RWPE1 (cell line): ENCODE results near the gene CHRNG.

Experiments
- CTCF ChIA-PET: fragments of 350-600 bp; sonication (Branson Sonifier 250); formaldehyde crosslinking; extraction: SDS; loops from one replicate; lab custom pipeline; 2021; lab: Yijun Ruan, JAX
- POLR2A ChIA-PET: fragments of 400-600 bp; formaldehyde crosslinking; extraction: SDS; loops from one replicate; lab custom pipeline; 2020; ENCODE audit warnings: antibody characterized with exemption; ENCODE audit not compliant: low non-redundant PET; lab: Yijun Ruan, JAX
- DNase-seq: peaks from one replicate; pipeline ENCODE4 v3.0.0; 2012; ENCODE audit warnings: low spot score
- H3K27ac ChIP-seq: fragments of 450-650 bp; 2 replicates; pipeline ENCODE4 v1.5.1; 2017
- TF ChIP-seq, protein P1 (sequence below): fragments of 450-650 bp; conservative IDR thresholded peaks from 2 replicates; pipeline ENCODE4 v1.5.1; 2017; ENCODE audit warnings: low read depth, mild to moderate bottlenecking

The CHRNG gene

DNA sequence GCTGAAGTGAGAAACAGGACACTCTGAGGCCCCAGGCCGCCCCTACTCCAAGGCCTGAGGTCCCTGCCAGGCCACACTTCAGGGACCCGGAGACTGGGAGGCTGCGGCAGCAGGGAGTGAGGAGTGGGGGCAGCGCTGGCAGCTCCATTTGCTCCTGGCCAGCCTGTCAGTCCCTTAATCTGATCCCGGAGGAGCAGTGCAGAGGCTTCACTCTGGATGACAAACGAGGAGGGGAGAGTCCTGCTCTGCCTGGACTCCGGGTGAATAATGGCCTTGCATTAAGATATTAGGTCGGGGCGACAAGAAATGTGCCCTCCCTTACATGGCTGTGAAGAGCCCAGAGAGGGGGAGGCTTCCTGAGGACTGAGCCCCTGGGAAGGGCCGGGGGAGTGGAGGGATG is 33.6 kb upstream of the CHRNG start:
- POLR2A ChIA-PET = no interaction called here
- CTCF ChIA-PET = interaction anchor here (0.7 kb wide), 1 partner anchor 18 kb away, joined by 3 read pairs; no protein-coding TSS in a partner anchor
- TF ChIP-seq, protein P1, sequence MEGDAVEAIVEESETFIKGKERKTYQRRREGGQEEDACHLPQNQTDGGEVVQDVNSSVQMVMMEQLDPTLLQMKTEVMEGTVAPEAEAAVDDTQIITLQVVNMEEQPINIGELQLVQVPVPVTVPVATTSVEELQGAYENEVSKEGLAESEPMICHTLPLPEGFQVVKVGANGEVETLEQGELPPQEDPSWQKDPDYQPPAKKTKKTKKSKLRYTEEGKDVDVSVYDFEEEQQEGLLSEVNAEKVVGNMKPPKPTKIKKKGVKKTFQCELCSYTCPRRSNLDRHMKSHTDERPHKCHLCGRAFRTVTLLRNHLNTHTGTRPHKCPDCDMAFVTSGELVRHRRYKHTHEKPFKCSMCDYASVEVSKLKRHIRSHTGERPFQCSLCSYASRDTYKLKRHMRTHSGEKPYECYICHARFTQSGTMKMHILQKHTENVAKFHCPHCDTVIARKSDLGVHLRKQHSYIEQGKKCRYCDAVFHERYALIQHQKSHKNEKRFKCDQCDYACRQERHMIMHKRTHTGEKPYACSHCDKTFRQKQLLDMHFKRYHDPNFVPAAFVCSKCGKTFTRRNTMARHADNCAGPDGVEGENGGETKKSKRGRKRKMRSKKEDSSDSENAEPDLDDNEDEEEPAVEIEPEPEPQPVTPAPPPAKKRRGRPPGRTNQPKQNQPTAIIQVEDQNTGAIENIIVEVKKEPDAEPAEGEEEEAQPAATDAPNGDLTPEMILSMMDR = no peak
- H3K27ac ChIP-seq = no peak overlapping the region
- no peak for DNase-seq

- ChIA-PET POLR2A (no interaction called here), CTCF (interaction anchor here (1.8 kb wide), 1 partner anchor 15 kb away, joined by 4 read pairs; no protein-coding TSS in a partner anchor)
- no peak overlapping the region for H3K27ac ChIP-seq
- no peak for DNase-seq
- TF ChIP-seq, protein P1 = no peak
Measured at GRCh38 chr2:232506709-232507108, 32.8 kb upstream of the CHRNG start.

DNA sequence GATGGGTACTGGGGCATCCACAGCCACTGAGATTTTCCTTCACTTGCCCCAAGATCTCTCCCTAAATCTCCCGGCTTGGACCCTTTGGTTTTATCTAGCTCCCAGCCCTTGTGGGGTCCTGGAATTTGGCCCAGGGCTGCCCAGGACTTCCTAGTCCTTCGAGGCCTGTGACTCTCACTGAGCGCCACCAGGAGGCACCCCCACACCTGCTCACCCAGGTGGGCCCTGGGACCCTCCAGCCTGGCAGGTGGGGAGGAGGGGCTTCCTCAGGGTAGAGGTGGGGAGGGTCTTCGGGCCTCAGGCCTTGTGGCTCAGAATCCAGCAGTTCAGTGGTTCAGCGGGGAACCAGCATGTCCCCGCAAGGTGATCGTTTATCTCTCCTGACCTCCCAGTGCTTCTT is 31.2 kb upstream of the CHRNG start:
- no peak for DNase-seq
- TF ChIP-seq, protein P1 = no peak
- H3K27ac ChIP-seq = no peak overlapping the region
- ChIA-PET CTCF (interaction anchor here (0.7 to 1.8 kb wide), 2 partner anchors 14 to 607 kb away, joined by 4 to 6 read pairs; no protein-coding TSS in a partner anchor), POLR2A (no interaction called here)

DNA sequence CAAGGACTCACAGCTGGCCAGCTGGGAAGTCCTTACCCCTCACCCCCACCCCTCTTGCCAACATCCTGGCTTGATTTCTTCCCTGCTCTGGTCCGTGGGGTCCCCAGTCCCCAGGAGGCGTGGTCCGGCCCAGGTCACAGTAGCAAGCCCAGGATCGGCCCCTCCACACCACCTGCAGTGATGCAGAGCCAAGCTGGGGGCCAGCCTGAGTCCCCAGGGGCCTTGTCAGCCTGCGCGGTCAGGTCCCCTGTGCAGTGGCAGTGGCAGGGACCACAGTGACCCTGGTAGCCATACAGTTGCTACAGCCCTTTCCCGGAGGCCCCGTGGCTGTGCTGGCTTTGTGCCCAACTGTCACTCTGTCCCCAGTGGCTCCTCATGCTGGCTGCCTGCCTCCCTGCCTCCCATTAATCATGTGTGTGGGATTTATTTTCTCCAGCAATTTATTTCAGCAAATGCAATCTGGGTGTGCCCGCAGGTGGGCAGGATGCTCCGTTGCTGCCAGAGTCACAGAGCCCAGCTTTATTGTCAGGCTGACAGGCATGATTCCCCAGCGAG is 28.1 kb upstream of the CHRNG start:
- no peak for DNase-seq
- ChIA-PET CTCF (interaction anchor here (1.0 to 2.9 kb wide), 2 partner anchors 11 to 67 kb away, joined by 3 to 12 read pairs; no protein-coding TSS in a partner anchor), POLR2A (no interaction called here)
- TF ChIP-seq, protein P1 = no peak
- H3K27ac ChIP-seq = no peak overlapping the region

DNA sequence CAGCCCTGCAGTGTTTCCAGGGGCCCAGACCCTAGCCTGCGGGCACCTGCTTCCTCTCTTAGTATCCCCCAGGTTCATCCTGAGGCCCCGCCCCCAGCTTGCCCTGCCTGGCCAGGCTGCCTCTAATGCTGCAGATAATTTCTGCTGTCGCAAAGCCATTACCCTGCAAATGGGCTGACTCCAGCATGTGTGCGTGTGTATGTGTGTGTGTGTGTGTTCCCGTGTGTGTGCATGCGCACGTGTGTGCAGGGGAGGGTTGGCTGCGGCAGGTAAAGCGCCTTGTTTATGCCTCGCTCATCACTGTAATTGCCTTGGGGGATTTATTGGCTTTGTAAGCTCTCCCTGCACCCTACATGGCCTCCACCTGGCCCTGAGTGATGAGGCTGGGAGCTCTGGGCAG is 26.9 kb upstream of the CHRNG start:
- TF ChIP-seq, protein P1 = no peak
- H3K27ac ChIP-seq = no peak overlapping the region
- DNase-seq = no peak
- POLR2A ChIA-PET = no interaction called here
- CTCF ChIA-PET = interaction anchor here (0.6 to 2.9 kb wide), 2 partner anchors 9 to 57 kb away, joined by 4 to 12 read pairs; no protein-coding TSS in a partner anchor

GRCh38 chr2:232513353-232513752 is 26.1 kb upstream of the CHRNG start:
- no peak overlapping the region for H3K27ac ChIP-seq
- POLR2A ChIA-PET = no interaction called here
- TF ChIP-seq, protein P1 = no peak
- CTCF ChIA-PET = interaction anchor here (0.7 to 2.9 kb wide), 2 partner anchors 9 to 282 kb away, joined by 3 to 12 read pairs; no protein-coding TSS in a partner anchor
- no peak for DNase-seq
